Common myeloid progenitor, CD34-positive (primary cell): ENCODE results near the gene NEURL4.
A peak's percentile ranks its signal among the peaks of the same experiment; 100 is the strongest.
"Not testable (repeated sequence)": the region's sequence is repeated elsewhere in the genome, so short reads cannot be mapped to it uniquely, and the experiment has no call there.

Experiments
- CTCF ChIA-PET: fragments of 350-600 bp; sonication (Branson Sonifier 250); formaldehyde crosslinking; loops from one replicate; lab custom pipeline; 2021; ENCODE audit warnings: antibody characterized with exemption; lab: Charles Lee
- POLR2A ChIA-PET: fragments of 350-600 bp; sonication (Branson Sonifier 250); formaldehyde crosslinking; loops from one replicate; lab custom pipeline; 2021; ENCODE audit warnings: antibody characterized with exemption; lab: Charles Lee
- DNase-seq, 3 donors: peaks; one replicate each; pipeline versions ENCODE4 v3.0.0 to v3.0.0-alpha.2; 2013
- H3K27ac ChIP-seq, 2 experiments: 1 replicate in 1 of 2; 2 replicates in 1 of 2; pipeline ENCODE4 v1.7.0; 2013; ENCODE audit warnings: inconsistent platforms in 2 of 2, low read length in 2 of 2, mild to moderate bottlenecking in 2 of 2, low read depth in 1 of 2, moderate library complexity in 1 of 2; ENCODE audit not compliant: severe bottlenecking in 2 of 2, insufficient read depth in 1 of 2, poor library complexity in 1 of 2
- H3K27me3 ChIP-seq, 5 experiments: replicated peaks in 2 of 5; 1 replicate in 3 of 5; 2 replicates in 2 of 5; pipeline versions ENCODE4 v1.6.1 to v1.7.0; 2013; ENCODE audit warnings: low read length in 4 of 5, mild to moderate bottlenecking in 2 of 5, moderate library complexity in 2 of 5, inconsistent platforms in 1 of 5; ENCODE audit not compliant: insufficient read depth in 5 of 5, control insufficient read depth in 4 of 5
- H3K36me3 ChIP-seq, 4 experiments: 1 replicate in 2 of 4; 2 replicates in 2 of 4; pipeline versions ENCODE4 v1.6.1 to v1.7.0; 2013; ENCODE audit warnings: low read length in 3 of 4, control low read depth in 1 of 4, mild to moderate bottlenecking in 1 of 4; ENCODE audit not compliant: control insufficient read depth in 4 of 4, insufficient read depth in 4 of 4
- H3K4me1 ChIP-seq, 4 experiments: 1 replicate in 3 of 4; 2 replicates in 1 of 4; pipeline versions ENCODE4 v1.6.1 to v1.7.1; 2013; ENCODE audit warnings: low read length in 3 of 4, mild to moderate bottlenecking in 3 of 4, control low read depth in 1 of 4, inconsistent platforms in 1 of 4, moderate library complexity in 1 of 4; ENCODE audit not compliant: control insufficient read depth in 4 of 4, insufficient read depth in 4 of 4; ENCODE audit errors: control extremely low read depth in 1 of 4
- H3K4me3 ChIP-seq, 7 experiments: 1 replicate in 4 of 7; 2 replicates in 3 of 7; pipeline versions ENCODE4 v1.5.1 to v1.7.0; 2013; ENCODE audit warnings: mild to moderate bottlenecking in 7 of 7, low read length in 6 of 7, moderate library complexity in 6 of 7, inconsistent platforms in 2 of 7, low read depth in 2 of 7, control low read depth in 1 of 7; ENCODE audit not compliant: insufficient read depth in 4 of 7, control insufficient read depth in 1 of 7; ENCODE audit errors: extremely low read depth in 1 of 7
- H3K9me3 ChIP-seq, 5 experiments: 1 replicate in 4 of 5; 2 replicates in 1 of 5; pipeline versions ENCODE4 v1.6.1 to v1.7.1; 2013; ENCODE audit warnings: low read length in 4 of 5, mild to moderate bottlenecking in 2 of 5, inconsistent platforms in 1 of 5, low read depth in 1 of 5, moderate library complexity in 1 of 5; ENCODE audit not compliant: control insufficient read depth in 4 of 5, insufficient read depth in 2 of 5; ENCODE audit errors: control extremely low read depth in 1 of 5
- WGBS: methylation state at CpG from one replicate; pipeline ENCODE4 v1.1.5; 2013; ENCODE audit not compliant: insufficient coverage; 5-methylcytosine and 5-hydroxymethylcytosine counted together

Gene NEURL4

GRCh38 chr17:7367083-7367482 lies 37.9 kb upstream of the NEURL4 start:
- Histone ChIP-seq H3K27me3 (peaks cover 0 to 6% (median 0%) of the 10 kb centered on the region in 5 experiments), H3K4me1 (no peaks in the 10 kb centered on the region), H3K9me3 (no peaks in the 10 kb centered on the region), H3K27ac (no peak overlapping the region), H3K4me3 (no peak overlapping the region), H3K36me3 (no peaks in the 10 kb centered on the region)
- POLR2A ChIA-PET = no interaction called here
- DNase-seq = no peak
- WGBS = 100% methylated on average over 3 of the region's 8 CpGs
- CTCF ChIA-PET = interaction anchor here (1.9 kb wide), 1 partner anchor 11 kb away, joined by 8 read pairs; no protein-coding TSS in a partner anchor

- H3K4me1 ChIP-seq, H3K36me3 ChIP-seq, H3K9me3 ChIP-seq, POLR2A ChIA-PET, DNase-seq, H3K27ac ChIP-seq, H3K4me3 ChIP-seq, H3K27me3 ChIP-seq: not testable (repeated sequence)
- no CpG with 5 or more reads among the region's 7 CpGs for WGBS
- CTCF ChIA-PET = interaction anchor here (1.2 kb wide), 1 partner anchor 71 kb away, joined by 3 read pairs; no protein-coding TSS in a partner anchor
Measured at GRCh38 chr17:7365963-7366362, 36.8 kb upstream of the NEURL4 start.

- Histone ChIP-seq H3K27ac (no peak overlapping the region), H3K27me3 (no peaks in the 10 kb centered on the region), H3K36me3 (no peaks in the 10 kb centered on the region), H3K9me3 (no peaks in the 10 kb centered on the region), H3K4me1 (no peaks in the 10 kb centered on the region), H3K4me3 (no peak overlapping the region)
- no peak for DNase-seq
- ChIA-PET CTCF (interaction anchor here (1.8 kb wide), 1 partner anchor 10 kb away, joined by 4 read pairs; no protein-coding TSS in a partner anchor), POLR2A (no interaction called here)
- 94% methylated on average over 5 of the region's 6 CpGs for WGBS
Measured at GRCh38 chr17:7363311-7363710, 34.2 kb upstream of the NEURL4 start.

DNA sequence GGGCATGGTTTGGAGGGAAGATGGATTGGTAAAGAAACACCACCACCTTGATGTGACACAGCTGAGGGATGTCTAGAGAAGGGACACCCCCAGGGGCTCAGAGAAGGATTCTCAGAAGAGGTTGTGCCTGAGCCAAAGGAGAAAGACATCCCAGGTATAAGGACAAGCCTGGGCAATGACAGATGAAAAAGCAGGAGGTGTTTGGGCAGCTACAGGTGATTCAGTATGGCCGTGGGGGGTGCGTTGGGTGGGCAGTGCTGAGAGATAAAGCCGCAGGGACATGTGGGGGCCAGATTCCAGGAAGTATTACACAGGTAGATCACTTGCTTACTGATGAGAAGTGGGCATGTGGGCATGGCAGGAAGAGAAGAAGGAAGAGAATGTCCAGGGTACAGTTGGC lies 32.8 kb upstream of the NEURL4 start:
- WGBS = 59% methylated on average over 3 of the region's 3 CpGs
- ChIA-PET POLR2A (no interaction called here), CTCF (interaction anchor here (0.8 to 1.8 kb wide), 2 partner anchors 8 to 40 kb away, joined by 3 to 4 read pairs; no protein-coding TSS in a partner anchor)

GRCh38 chr17:7357381-7357780 lies 28.2 kb upstream of the NEURL4 start:
- POLR2A ChIA-PET = no interaction called here
- 93% methylated on average over 1 of the region's 2 CpGs for WGBS
- Histone ChIP-seq H3K4me1 (peaks cover 0 to 11% (median 4%) of the 10 kb centered on the region in 4 experiments), H3K4me3 (no peak overlapping the region), H3K9me3 (no peaks in the 10 kb centered on the region), H3K27me3 (no peaks in the 10 kb centered on the region), H3K27ac (no peak overlapping the region), H3K36me3 (peaks cover 0 to 7% (median 0%) of the 10 kb centered on the region in 4 experiments)
- DNase-seq = no peak
- CTCF ChIA-PET = interaction anchor here (1.3 to 2.1 kb wide), 2 partner anchors 11 to 41 kb away, joined by 3 to 8 read pairs; no protein-coding TSS in a partner anchor

More for the DNA sequence above, 32.8 kb upstream of the NEURL4 start:
- no peak for DNase-seq
- H3K27ac ChIP-seq = no peak overlapping the region
- H3K9me3 ChIP-seq = no peaks in the 10 kb centered on the region
- H3K4me1 ChIP-seq = no peaks in the 10 kb centered on the region
- no peaks in the 10 kb centered on the region for H3K27me3 ChIP-seq
- no peak overlapping the region for H3K4me3 ChIP-seq
- H3K36me3 ChIP-seq = no peaks in the 10 kb centered on the region

- H3K4me3 ChIP-seq = no peak overlapping the region
- peaks cover 0 to 10% (median 0%) of the 10 kb centered on the region in 4 experiments for H3K36me3 ChIP-seq
- DNase-seq = no peak
- peaks cover 0 to 14% (median 5%) of the 10 kb centered on the region in 4 experiments for H3K4me1 ChIP-seq
- no peaks in the 10 kb centered on the region for H3K27me3 ChIP-seq
- H3K27ac ChIP-seq = no peak overlapping the region
- 100% methylated on average over 5 of the region's 8 CpGs for WGBS
- POLR2A ChIA-PET = interaction anchor here (0.6 to 1.7 kb wide), 3 partner anchors 25 to 136 kb away, joined by 3 to 6 read pairs (median 5); partner anchors contain the start of gene POLR2A
- H3K9me3 ChIP-seq = no peaks in the 10 kb centered on the region
- CTCF ChIA-PET = interaction anchor here (1.0 to 4.4 kb wide), 13 partner anchors 11 to 204 kb away, joined by 3 to 28 read pairs (median 8); partner anchors contain the start of genes NEURL4, NLGN2, SENP3 and TMEM102
Measured at GRCh38 chr17:7356756-7357155, 27.6 kb upstream of the NEURL4 start.

DNA sequence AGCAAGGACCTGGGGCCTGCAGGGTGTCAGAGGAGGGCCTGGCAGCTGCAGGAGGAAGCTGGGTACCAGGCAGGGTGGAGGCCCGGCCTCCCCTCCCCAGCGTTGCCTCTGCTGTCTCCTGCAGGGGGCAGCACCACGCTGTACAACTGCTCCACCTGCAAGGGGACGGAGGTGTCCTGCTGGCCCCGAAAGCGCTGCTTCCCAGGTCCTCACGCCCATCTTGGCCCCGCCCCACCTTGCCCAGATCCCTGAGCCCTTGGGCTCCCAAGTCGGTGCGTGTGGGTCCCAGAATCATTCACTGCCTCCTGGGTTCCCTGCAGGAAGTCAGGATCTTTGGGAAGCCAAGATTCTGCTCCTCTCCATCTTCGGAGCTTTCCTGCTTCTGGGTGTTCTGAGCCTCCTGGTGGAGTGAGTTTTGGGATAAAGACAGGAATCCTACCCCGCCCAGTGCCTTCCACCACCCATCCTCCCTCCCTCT lies 27.0 kb upstream of the NEURL4 start:
- POLR2A ChIA-PET = interaction anchor here (0.5 to 1.7 kb wide), 4 partner anchors 28 to 136 kb away, joined by 3 to 6 read pairs (median 4); partner anchors contain the start of gene POLR2A
- H3K9me3 ChIP-seq = no peaks in the 10 kb centered on the region
- H3K27ac ChIP-seq = no peak overlapping the region
- CTCF ChIA-PET = interaction anchor here (0.5 to 4.4 kb wide), 32 partner anchors 12 to 331 kb away, joined by 3 to 28 read pairs (median 4); partner anchors contain the start of genes NEURL4, NLGN2, POLR2A and SENP3
- peaks cover 0 to 13% (median 0%) of the 10 kb centered on the region in 4 experiments for H3K36me3 ChIP-seq
- 0% methylated on average over 8 of the region's 12 CpGs for WGBS
- no peak overlapping the region for H3K4me3 ChIP-seq
- DNase-seq = peak; percentile 84 to 92 (median 89)
- H3K4me1 ChIP-seq = peaks cover 0 to 20% (median 7%) of the 10 kb centered on the region in 4 experiments
- no peaks in the 10 kb centered on the region for H3K27me3 ChIP-seq
